Measurements from ENCODE around the gene ZBTB7C.

DNA sequence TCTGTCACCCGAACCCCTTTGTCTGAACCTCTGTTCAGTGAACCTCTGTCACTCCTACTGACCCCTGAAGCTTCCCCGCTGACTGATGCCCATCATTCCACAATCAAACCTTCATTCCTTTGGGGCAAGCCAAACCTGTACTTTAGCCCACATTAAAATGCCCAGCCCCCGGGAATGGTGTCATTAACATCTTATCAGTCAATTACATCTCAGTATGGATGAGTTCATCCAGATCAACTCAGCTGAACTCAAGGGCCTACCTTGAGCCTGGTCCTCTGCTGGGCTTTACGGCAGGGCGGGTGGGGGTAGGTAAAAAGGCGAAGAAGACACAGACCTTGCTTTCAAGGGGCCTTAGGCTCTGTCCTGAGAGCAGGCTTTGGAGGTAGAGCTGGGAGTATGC, 324.3 kb downstream of the ZBTB7C start:
- TF ChIP-seq POLR2A (IDR thresholded peaks at IDR 0.05; ENCODE audit: low read depth, low read length) (no peak), SPI1 (IDR thresholded peaks at IDR 0.05; ENCODE audit: low read depth, low read length) (no peak)

Measured in GM12891 (cell line).